Effector CD8-positive, alpha-beta T cell (primary cell): ENCODE data around the gene STK32B.

Source experiments
- DNase-seq: peaks from one replicate; lab custom pipeline; 2025; lab: John Stamatoyannopoulos, UW

The STK32B gene

DNA sequence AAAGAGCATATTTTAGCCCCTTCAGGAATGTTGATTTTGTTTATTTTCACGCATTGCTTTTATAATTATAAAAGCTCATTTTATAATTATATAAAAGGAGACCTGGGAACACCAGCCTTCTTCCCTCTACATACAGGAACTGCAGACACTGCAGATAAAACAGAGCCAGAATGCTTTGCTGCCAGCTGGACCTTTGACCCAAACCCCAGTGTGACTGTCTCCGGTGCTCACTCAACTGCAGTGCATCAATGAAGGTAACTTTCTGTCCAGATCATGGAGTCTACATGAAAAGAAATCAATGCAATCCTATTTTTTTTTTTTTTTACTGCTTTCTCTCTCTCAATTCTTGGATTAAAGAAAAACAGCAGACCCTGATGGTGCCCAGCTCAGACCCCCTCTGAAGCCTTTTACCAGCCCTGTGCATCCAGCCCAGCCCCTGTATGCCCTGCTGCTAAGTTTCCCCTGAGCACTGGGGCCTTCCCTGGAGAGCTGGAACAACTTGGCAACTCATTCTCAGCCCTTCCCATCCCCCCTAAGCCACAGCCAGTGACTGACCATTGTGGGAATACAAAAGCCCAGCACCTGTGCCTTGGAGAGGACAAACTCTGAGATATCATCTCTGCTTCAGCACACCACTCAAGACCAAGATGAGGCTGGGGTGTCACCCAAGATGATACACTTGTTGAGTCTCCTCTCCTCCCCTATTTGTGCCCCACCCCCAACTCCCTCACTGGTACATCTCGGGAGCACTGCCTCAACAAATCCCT, 475.0 kb downstream of the STK32B start:
- DNase-seq = no peak

DNA sequence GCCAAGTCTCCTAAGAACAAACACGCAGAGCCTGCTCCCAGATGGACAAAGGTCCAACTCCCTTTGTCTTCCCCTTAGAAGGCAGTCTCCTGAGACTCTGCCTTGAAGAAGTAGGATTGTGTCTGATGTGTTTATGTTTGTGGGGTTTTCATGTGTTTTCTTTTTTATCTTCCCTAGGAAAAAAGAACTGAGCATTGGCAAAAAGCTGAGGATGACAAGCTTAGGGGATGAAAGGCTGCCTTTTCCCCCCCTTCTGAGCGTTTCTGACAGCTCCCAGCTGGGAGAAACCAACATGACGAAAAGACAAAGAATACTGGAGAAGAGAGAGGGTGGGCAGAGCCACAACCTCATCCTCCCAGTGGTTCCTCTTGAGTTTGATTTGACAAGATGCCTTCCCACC, 475.9 kb downstream of the STK32B start:
- DNase-seq = no peak

- DNase-seq = no peak
Measured at GRCh38 chr4:5528031-5528436, 476.8 kb downstream of the STK32B start.

DNA sequence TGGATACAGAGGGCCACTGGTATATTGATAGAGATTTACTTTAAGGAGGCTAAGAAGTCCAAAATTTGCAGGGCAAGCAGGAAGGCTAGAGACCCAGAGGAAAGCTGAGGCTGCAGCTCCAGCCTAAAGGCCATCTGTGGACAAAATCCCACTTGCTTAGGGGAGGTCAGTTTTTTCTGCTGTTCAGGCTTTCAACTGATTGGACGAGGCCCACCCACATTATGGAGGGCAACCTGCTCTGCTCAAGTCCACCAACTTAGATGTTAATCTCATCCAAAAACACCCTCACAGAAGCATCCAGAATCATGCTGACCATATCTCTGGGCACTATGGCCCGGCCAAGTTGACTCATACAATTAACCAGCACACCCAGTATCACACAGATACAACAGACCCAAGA, 480.8 kb downstream of the STK32B start:
- no peak for DNase-seq

DNA sequence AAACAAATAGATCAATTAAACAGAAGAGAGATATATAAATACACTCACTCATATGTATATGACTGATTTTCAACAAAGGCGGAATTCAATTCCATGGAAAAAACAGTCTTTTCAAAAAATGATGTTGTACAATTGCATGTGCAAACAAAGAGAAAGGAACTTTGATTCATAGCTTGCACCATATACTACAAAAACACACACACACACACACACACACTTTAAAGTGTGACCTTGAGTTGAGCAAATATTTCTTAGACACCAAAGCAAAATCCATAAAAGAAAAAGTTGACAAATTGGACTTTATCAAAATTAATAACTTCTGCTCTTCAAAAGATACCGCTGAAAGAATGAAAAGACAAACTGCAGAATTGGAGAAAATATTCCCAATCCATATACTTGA, 488.3 kb downstream of the STK32B start:
- no peak for DNase-seq

DNA sequence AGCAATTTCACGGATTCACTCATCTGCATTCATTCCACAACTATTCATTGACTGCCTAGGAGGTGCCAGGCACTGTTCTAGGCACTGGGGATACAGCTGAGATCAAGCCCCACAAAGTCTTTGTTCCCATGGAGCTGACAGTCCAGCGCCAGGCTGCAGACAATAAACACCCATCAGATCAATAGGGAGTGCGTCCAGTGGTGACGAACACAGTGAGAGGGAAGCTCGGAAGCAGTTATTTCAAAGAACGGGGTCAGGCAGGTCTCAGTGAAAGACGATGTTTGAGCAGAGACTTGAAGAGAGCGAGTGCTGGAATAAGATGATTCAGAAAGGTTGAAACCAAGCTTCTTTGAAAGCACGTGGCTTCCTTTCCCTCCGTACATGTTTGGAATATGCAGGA, 489.9 kb downstream of the STK32B start:
- no peak for DNase-seq

DNA sequence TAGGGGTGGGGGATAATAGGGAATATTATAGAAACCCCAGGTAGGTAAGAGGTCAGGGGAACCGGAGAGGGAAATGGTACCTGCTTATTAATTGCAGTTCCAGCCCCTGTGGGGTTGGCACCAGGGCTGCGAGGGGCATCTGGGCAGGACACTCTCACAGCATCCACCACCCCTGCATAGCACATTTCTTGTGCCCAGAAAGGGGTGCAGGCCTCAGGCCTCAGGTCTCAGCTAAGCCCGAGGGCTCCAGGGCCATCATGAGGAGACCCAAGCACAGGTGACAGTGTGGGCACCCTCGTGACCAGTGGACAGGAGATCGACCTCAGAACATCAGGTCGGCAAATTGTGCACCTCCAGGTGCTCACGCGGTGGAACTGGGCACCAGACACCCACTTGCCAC, 492.4 kb downstream of the STK32B start:
- DNase-seq = no peak

DNA sequence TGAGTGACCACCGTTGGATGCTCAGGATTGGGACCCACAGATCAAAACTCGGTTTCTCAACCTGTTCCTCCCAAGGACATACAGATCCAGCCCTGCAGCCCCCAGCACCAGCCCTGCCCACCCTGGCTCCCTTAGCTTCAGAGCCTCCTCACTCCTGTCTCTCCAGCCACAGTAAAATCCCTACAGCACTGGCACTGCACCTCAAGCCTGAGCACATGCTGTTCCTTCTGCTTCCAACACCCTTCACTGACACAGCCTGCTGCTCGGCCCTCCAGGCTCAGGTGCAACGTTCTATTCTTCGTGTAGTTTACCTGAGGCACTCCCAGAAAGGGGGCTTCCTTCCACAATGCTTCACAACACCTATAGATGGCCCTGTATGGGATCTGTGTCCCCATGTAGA, 493.5 kb downstream of the STK32B start:
- no peak for DNase-seq

- DNase-seq = no peak
Measured at GRCh38 chr4:5545271-5545670, 494.0 kb downstream of the STK32B start.

- DNase-seq = no peak
Measured at GRCh38 chr4:5547651-5548249, 496.5 kb downstream of the STK32B start.
